GM18511 (cell line): Measurements from ENCODE around the gene RNF222.
"Not testable (repeated sequence)": the region's sequence is repeated elsewhere in the genome, so short reads cannot be mapped to it uniquely, and the experiment has no call there.

Experiments
- ATAC-seq: cut with Tn5 transposase; IDR thresholded peaks from one replicate; pipeline ENCODE4 v1.9.1; 2021; ENCODE audit warnings: mild to moderate bottlenecking, moderate library complexity; ENCODE audit not compliant: unreplicated experiment

RNF222 gene

GRCh38 chr17:8350339-8350738 lies 47.3 kb downstream of the RNF222 start:
- no peak for ATAC-seq

DNA sequence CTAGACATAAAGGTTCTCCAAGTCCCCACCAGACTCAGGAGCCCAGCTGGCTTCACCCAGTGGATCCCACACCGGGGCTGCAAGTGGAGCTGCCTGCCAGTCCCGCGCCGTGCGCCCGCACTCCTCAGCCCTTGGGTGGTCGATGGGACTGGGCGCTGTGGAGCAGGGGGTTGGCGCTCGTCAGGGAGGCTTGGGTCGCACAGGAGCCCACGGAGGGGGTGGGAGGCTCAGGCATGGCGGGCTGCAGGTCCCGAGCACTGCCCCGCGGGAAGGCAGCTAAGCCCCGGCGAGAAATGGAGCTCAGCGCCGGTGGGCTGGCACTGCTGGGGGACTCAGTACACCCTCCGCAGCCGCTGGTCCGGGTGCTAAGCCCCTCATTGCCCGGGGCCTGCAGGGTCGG lies 50.6 kb downstream of the RNF222 start:
- ATAC-seq: not testable (repeated sequence)

DNA sequence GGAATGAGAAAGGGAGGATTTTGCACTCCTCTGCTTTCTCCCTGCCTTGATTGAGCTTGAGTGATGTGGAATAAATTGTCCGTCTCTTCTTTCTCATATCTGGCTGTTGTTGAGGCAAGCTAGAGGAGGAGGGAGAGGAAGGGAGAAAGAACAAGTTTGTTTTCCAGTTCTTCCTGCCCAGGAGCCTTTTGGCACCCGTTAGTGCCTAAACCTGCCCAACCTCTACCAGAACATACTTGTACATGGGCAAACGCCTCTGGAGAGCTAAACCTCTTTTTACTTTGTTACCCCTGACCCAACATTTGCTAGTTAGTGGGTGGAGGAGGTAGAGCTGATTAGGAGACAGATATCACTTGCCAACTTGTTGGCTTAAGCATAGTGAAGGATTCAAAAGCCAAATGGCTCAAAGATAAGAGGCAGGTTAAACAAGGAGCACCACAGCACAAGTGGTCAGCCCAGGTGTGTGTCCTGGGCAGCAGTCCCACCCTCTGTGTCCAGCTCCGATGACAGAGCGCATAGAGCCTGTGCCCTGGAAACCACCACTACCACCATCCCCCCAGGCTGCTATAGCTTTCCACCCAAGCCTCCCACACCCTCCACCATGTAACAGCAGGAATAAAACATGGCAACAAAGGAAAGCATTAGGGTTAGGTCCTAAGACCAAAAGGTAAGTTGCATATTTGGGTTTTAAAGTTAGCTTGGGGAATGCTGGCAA lies 51.5 kb downstream of the RNF222 start:
- no peak for ATAC-seq

DNA sequence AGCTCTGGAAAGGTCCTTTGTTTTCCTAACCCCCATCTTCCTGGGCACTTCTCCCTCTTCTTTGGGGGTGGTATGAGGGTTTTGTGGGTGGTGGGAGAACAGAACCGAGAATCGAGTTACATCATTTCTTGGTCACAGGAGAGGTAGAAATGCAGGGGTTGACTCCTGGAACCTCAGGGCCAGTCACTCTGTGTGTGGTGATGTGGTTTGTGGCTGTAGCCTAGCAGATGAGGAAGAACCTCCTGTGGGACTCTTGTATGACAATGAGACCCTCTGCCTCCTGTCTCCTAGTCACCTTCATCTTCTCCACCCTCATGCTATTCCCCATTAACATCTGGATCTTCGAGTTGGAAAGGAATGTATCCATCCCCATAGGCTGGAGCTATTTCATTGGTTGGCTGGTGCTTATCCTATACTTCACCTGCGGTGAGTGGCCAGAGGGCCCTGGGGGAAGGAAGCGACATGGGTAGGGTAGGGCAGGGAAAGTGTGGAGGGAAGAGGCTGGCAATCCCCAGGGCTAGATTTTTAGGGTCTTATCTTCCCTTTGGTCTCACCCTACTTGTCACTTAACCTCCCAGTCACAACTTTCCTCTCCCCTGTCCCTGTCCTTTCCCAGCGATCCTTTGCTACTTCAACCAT lies 52.5 kb downstream of the RNF222 start:
- no peak for ATAC-seq

DNA sequence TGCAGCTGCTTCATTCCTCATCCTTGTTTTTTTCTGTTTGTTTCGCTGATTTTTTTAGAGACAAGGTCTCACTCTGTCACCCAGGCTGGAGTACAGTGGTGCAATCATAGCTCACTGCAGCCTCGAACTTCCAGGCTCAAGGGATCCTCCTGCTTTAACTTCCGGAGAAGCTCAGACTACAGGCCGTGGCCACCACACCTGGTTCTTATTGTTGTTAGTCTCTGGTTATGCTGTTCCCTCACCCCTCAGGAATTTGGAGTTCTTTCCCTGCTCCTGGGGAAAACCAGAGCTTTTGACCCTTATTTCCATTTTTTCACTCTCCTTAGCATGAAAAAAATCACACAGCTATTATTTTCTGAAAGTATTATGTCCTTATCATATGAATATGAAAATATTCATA lies 56.2 kb downstream of the RNF222 start:
- ATAC-seq: no peak
